ENCODE results near the gene ADGRA1.

GRCh38 chr10:133106516-133106915 is 18.8 kb downstream of the ADGRA1 start:
- no peak for TF ChIP-seq CTCF (conservative IDR thresholded peaks at IDR 0.05; ENCODE audit: low read length)
- TF ChIP-seq EZH2phosphoT487 (IDR thresholded peaks at IDR 0.05; ENCODE audit: borderline replicate concordance): no peak
